Stimulated activated CD8-positive, alpha-beta memory T cell treated with anti-CD3 and anti-CD28 coated beads, Interleukin-7, amount 100 ng/mL, for 24 hours (primary cell): ENCODE results near the gene F11R.
"Not testable (repeated sequence)": the region's sequence is repeated elsewhere in the genome, so short reads cannot be mapped to it uniquely, and the experiment has no call there.

ENCODE experiments used
- DNase-seq: peaks from one replicate; pipeline ENCODE4 v3.0.0-alpha.2; 2020; ENCODE audit warnings: low read depth

Gene F11R

DNA sequence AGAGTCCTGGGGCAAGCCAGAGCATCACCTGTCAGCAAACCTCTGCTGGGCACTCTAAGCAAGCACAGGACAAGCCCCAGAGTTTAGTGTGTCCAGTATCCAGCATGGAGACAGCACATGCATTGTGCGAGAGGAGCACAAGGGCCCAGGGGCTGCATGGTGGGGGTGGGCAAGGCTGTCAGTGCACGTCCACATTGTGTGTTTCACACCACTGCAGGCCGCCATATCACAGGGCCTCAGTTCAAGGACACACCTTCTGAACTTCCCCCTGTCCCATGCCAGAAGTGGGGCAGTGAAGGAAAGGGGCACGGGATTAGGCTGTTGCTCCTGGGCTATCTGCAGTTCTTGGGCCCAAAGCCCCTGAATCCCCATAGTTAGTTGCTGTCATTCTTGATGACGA, 18.6 kb upstream of the F11R start:
- DNase-seq, result no peak

- no peak for DNase-seq
Observed at GRCh38 chr1:161039154-161039545, 18.2 kb upstream of the F11R start.

GRCh38 chr1:161038523-161039153, 17.7 kb upstream of the F11R start, which contains the start of gene TSTD1:
Gene TSTD1 (minus strand): TSS chr1:161038964. CDS start chr1:161038889, 75 bp downstream.
- DNase-seq, result peak; percentile 68

- no peak for DNase-seq
Observed at GRCh38 chr1:161037661-161038522, 16.9 kb upstream of the F11R start.

DNA sequence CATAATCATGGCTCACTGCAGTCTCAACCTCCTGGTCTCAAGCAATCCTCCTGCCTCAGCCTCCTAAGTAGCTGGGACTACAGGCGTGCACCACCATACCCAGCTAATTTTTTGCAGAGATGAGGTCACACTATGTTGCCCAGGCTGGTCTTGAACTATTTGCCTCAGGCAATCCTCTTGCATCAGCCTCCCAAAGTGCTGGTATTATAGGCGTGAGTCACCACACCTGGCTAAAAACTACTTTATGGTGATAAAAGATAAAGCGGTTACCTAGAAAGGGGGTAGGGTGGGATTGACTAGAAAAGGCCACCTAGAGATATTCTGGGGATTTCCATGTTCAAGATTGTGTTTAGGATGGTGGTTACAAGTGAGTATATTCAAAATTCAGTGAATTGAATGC, 12.8 kb upstream of the F11R start:
- no peak for DNase-seq

- DNase-seq, result no peak
Observed at GRCh38 chr1:161032409-161032808, 11.5 kb upstream of the F11R start.

DNA sequence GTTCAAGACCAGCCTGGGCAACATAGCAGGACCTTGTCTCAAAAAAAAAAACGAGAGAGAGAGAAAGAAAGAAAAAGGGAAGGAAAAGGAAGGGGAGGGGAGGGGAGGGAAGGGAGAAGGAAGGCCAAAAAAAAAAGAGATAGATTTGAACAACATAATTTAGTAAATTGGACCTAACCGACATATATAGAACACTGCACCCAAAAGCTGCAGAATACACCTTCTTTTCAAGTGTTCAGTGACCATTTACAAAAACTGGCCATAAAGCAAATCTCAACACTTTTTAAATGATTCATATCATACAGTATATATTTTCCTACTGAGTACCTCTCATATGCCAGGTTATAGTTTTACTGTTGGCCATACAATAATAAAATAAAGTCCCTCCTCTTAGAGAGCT, 10.9 kb upstream of the F11R start:
- DNase-seq, result no peak

- DNase-seq, result not testable (repeated sequence)
Observed at GRCh38 chr1:161029466-161029865, 8.5 kb upstream of the F11R start.

GRCh38 chr1:161026954-161027353, 6.0 kb upstream of the F11R start:
- not testable (repeated sequence) for DNase-seq

- DNase-seq, result not testable (repeated sequence)
Observed at GRCh38 chr1:161022432-161022831, 1.5 kb upstream of the F11R start.

GRCh38 chr1:161021970-161022353, 1.0 kb upstream of the F11R start:
- DNase-seq, result no peak

GRCh38 chr1:161021165-161021969, 415 bp upstream of the F11R start:
- DNase-seq, result peak; percentile 68

- no peak for DNase-seq
Observed at GRCh38 chr1:161019751-161020495, 1.0 kb downstream of the F11R start.

GRCh38 chr1:161019111-161019660, 1.8 kb downstream of the F11R start:
- DNase-seq, result not testable (repeated sequence)

- DNase-seq, result no peak
Observed at GRCh38 chr1:161018631-161018930, 2.4 kb downstream of the F11R start.

GRCh38 chr1:161017756-161018630, 3.0 kb downstream of the F11R start:
- no peak for DNase-seq

DNA sequence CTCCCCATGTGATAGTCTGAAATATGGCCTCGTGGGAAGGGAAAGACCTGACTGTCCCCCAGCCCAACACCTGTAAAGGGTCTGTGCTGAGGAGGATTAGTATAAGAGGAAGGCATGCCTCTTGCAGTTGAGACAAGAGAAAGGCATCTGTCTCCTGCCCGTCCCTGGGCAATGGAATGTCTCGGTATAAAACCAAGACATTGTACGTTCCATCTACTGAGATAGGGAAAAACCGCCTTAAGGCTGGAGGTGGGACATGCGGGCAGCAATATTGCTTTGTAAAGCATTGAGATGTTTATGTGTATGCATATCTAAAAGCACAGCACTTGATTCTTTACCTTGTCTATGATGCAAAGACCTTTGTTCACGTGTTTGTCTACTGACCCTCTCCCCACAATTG, 3.8 kb downstream of the F11R start:
- not testable (repeated sequence) for DNase-seq

DNA sequence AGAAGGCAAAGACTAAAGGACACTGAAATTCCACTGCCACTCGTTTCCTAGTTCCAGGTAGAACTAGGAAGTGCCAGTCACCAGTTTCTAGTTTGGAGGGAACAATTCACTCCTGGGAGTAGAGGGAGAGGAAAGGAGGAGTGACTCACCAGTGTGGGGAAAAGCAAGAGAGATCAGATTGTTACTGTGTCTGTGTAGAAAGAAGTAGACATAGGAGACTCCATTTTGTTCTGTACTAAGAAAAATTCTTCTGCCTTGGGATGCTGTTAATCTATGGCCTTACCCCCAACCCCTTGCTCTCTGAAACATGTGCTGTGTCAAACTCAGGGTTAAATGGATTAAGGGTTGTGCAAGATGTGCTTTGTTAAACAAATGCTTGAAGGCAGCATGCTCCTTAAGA, 4.3 kb downstream of the F11R start:
- not testable (repeated sequence) for DNase-seq

- DNase-seq, result peak; percentile 35
Observed at GRCh38 chr1:161013488-161014230, 7.3 kb downstream of the F11R start.

DNA sequence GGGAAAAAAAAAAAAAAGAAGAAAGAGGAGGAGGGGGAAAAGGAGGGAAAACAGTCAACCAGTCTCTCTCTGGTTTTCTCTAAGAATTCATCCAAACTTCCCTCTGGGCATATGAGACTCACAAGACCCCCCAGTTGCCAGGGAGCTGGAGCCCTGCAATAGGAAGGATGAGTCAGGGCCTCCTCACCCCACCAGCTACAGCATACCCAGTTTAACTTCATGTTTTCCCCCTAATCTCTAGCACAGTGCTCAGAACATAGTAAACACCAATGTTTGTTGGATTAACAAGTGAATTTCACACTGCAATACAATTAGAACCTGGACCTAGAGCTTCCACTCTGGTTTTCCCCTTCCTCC, 7.8 kb downstream of the F11R start:
- DNase-seq, result no peak
